IPS-15b (cell line): ENCODE data around the gene COL24A1.

ENCODE experiments used
- H3K27me3 ChIP-seq: one replicate; pipeline ENCODE4 v1.6.1; 2013; ENCODE audit warnings: low read length; ENCODE audit not compliant: control insufficient read depth, insufficient read depth
- H3K36me3 ChIP-seq: one replicate; pipeline ENCODE4 v1.6.1; 2013; ENCODE audit warnings: low read length; ENCODE audit not compliant: control insufficient read depth, insufficient read depth
- H3K4me1 ChIP-seq: one replicate; pipeline ENCODE4 v1.6.1; 2013; ENCODE audit warnings: mild to moderate bottlenecking, low read length; ENCODE audit not compliant: control insufficient read depth, insufficient read depth
- H3K4me3 ChIP-seq: one replicate; pipeline ENCODE4 v1.5.1; 2013; ENCODE audit warnings: low read depth, low read length
- H3K9ac ChIP-seq: one replicate; pipeline ENCODE4 v1.6.1; 2013; ENCODE audit warnings: low read depth, mild to moderate bottlenecking, low read length
- H3K9me3 ChIP-seq: one replicate; pipeline ENCODE4 v1.6.1; 2013; ENCODE audit warnings: mild to moderate bottlenecking, low read length; ENCODE audit not compliant: control insufficient read depth, insufficient read depth

COL24A1 gene

GRCh38 chr1:86068841-86069756, 87.5 kb downstream of the COL24A1 start:
- Histone ChIP-seq H3K36me3 (no peaks in the 10 kb centered on the region), H3K4me1 (peaks cover 9% of the 10 kb centered on the region), H3K4me3 (no peak overlapping the region), H3K9me3 (no peaks in the 10 kb centered on the region), H3K27me3 (no peaks in the 10 kb centered on the region), H3K9ac (no peak overlapping the region)

- Histone ChIP-seq H3K4me3 (no peak overlapping the region), H3K27me3 (no peaks in the 10 kb centered on the region), H3K9ac (no peak overlapping the region), H3K4me1 (peaks cover 9% of the 10 kb centered on the region), H3K36me3 (no peaks in the 10 kb centered on the region), H3K9me3 (no peaks in the 10 kb centered on the region)
Measured at GRCh38 chr1:86068271-86068721, 88.3 kb downstream of the COL24A1 start.

DNA sequence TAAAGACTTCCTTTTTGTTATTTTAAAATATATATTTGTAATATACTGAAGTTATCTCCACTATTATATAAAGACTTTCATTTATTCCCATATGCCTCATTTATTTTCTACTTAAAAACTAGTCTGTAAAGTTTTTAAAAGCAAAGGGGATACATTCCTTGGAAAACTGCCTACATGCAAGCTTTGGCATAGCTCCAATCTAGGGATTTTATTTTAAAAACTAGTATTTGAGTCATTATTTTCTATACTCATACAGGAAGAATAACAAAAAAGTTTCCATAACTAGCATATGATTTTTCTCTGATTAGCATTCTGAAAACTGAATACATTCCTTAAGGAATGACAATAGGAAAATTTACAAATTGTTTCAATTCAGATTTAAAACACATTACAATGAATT, 88.9 kb downstream of the COL24A1 start:
- no peak overlapping the region for H3K4me3 ChIP-seq
- H3K9me3 ChIP-seq: no peaks in the 10 kb centered on the region
- H3K36me3 ChIP-seq: no peaks in the 10 kb centered on the region
- H3K9ac ChIP-seq: no peak overlapping the region
- no peaks in the 10 kb centered on the region for H3K27me3 ChIP-seq
- peaks cover 9% of the 10 kb centered on the region for H3K4me1 ChIP-seq

DNA sequence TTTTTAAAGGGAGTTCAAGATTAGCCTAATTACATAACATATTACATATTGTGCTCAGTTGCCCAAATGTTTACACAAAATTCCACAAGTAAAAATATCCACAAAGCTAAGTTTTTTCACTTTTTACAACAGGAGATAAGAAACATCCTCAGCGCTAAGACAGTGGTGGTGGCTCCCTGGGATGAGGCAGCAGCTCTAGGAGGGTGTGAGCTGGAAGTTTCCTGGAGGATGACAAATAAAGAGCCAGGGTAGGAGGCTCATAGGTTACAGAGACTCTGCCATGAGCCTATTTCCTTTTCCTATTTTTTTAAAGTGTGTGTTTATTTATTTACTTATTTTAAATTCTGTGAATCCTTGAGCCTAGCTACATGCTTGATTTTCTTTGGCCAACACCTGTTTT, 91.7 kb downstream of the COL24A1 start:
- H3K9ac ChIP-seq: no peak overlapping the region

DNA sequence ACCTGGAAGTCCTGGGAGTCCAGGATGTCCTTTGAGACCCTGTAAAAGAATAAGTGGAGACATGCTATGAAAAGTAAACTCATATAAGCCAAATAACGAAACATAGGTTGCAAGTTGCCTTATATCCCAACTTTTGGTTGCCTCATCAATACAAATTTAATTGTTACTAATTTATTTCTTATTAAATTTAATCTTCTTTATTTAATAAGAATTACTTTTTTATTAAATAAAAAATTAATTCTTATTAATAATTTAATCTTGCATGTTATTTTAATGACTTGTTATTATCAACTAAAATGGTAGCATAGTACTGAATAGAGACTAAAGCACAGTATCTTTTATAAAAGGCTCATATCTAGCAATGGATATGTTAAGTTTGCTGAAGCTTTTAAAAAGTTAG, 92.9 kb downstream of the COL24A1 start:
- Histone ChIP-seq H3K9ac (no peak overlapping the region), H3K27me3 (no peaks in the 10 kb centered on the region), H3K36me3 (no peaks in the 10 kb centered on the region), H3K9me3 (no peaks in the 10 kb centered on the region), H3K4me1 (peaks cover 9% of the 10 kb centered on the region), H3K4me3 (no peak overlapping the region)

More for the DNA sequence above, 91.7 kb downstream of the COL24A1 start:
- H3K9me3 ChIP-seq: no peaks in the 10 kb centered on the region
- no peak overlapping the region for H3K4me3 ChIP-seq
- H3K36me3 ChIP-seq: no peaks in the 10 kb centered on the region
- peaks cover 9% of the 10 kb centered on the region for H3K4me1 ChIP-seq
- H3K27me3 ChIP-seq: no peaks in the 10 kb centered on the region

DNA sequence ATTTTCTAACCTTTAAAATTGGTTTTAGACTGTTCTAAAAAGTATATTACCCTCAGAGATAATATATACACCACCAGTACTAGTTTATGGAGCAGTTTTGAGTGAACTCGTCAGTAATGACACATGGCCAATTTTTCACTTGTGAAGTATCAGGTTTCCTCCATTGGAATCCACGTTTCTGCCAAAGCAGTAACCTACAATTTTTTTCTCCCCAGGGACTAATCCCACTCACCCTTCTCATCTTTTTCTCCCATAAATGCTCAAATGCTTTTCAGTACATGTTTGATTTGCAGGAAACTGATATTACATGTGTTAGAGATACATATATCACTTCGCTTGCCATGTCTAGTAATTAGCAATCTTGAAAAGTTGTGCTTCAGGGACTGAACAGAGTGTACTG, 94.1 kb downstream of the COL24A1 start:
- no peak overlapping the region for H3K9ac ChIP-seq
- H3K9me3 ChIP-seq: no peaks in the 10 kb centered on the region
- H3K27me3 ChIP-seq: no peaks in the 10 kb centered on the region
- peaks cover 9% of the 10 kb centered on the region for H3K4me1 ChIP-seq
- H3K36me3 ChIP-seq: no peaks in the 10 kb centered on the region
- no peak overlapping the region for H3K4me3 ChIP-seq

DNA sequence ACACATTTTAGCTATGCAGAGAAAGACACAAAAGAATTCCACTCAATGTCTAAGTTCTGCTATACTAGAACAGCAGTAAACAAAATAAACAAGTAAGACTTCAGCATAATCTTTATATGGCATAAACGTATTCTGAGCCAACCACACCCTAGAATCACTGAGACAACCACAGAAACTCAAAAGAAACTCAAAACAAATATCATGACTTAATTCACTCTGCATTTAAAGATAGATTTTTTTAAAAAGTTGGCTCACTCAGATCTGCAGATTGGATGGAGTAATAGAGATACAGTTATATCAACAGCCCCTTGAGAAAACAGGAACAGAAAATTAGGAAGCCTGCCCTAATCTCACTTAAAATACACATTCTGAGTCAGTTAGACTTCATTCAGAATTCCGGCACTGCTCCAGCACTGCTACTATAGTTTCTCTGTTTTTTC, 95.0 kb downstream of the COL24A1 start:
- H3K4me3 ChIP-seq: no peak overlapping the region
- no peaks in the 10 kb centered on the region for H3K27me3 ChIP-seq
- no peaks in the 10 kb centered on the region for H3K36me3 ChIP-seq
- no peak overlapping the region for H3K9ac ChIP-seq
- H3K4me1 ChIP-seq: peaks cover 9% of the 10 kb centered on the region
- H3K9me3 ChIP-seq: no peaks in the 10 kb centered on the region

DNA sequence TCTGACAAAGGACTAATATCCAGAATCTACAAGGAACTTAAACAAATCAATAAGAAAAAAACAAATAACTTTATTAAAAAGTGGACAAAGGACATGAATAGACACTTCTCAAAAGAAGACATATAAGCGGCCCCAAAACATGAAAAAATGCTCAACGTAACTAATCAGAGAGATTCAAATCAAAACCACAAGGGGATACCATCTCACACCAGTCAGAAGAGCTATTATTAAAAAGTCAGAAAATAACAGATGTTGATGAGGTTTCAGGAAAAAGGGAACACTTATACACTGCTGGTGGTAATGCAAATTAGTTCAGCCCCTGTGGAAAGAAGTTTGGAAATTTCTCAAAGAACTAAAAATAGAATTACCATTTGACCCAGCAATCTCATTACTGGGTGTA, 102.2 kb downstream of the COL24A1 start:
- no peak overlapping the region for H3K9ac ChIP-seq
- no peaks in the 10 kb centered on the region for H3K9me3 ChIP-seq
- H3K4me3 ChIP-seq: no peak overlapping the region
- no peaks in the 10 kb centered on the region for H3K27me3 ChIP-seq
- H3K4me1 ChIP-seq: no peaks in the 10 kb centered on the region
- H3K36me3 ChIP-seq: no peaks in the 10 kb centered on the region

- Histone ChIP-seq H3K9me3 (no peaks in the 10 kb centered on the region), H3K27me3 (no peaks in the 10 kb centered on the region), H3K4me3 (no peak overlapping the region), H3K9ac (no peak overlapping the region), H3K36me3 (no peaks in the 10 kb centered on the region), H3K4me1 (no peaks in the 10 kb centered on the region)
Measured at GRCh38 chr1:86052948-86053698, 103.4 kb downstream of the COL24A1 start.

DNA sequence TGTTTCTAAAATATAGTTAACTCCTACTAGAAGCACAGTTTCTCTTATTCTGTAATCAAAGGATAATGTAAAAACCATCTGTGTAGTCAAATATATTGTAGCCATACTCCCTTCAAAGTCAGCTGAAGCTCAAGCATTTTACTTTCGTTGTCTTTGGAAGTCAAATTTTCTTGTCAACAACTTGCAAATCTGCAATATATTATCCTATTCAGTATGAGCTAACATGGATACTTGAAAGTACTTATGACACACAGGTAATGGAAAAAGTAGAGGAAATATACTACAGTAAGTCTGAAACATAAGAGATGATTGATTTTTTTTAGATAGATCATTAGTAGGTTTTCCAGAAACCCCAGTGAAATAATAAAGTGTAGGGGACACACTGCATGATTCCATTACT, 121.5 kb downstream of the COL24A1 start:
- H3K4me1 ChIP-seq: no peaks in the 10 kb centered on the region
- no peak overlapping the region for H3K9ac ChIP-seq
- H3K9me3 ChIP-seq: no peaks in the 10 kb centered on the region
- H3K4me3 ChIP-seq: no peak overlapping the region
- no peaks in the 10 kb centered on the region for H3K27me3 ChIP-seq
- no peaks in the 10 kb centered on the region for H3K36me3 ChIP-seq

GRCh38 chr1:86030180-86030579, 126.4 kb downstream of the COL24A1 start:
- no peaks in the 10 kb centered on the region for H3K27me3 ChIP-seq
- no peaks in the 10 kb centered on the region for H3K9me3 ChIP-seq
- no peak overlapping the region for H3K4me3 ChIP-seq
- H3K9ac ChIP-seq: no peak overlapping the region
- H3K36me3 ChIP-seq: no peaks in the 10 kb centered on the region
- no peaks in the 10 kb centered on the region for H3K4me1 ChIP-seq
